GM18508 (cell line): ENCODE measurements around the gene PIP5K1C.
"Not testable (repeated sequence)": the region's sequence is repeated elsewhere in the genome, so short reads cannot be mapped to it uniquely, and the experiment has no call there.

Source experiments
- ATAC-seq: cut with Tn5 transposase; IDR thresholded peaks from one replicate; pipeline ENCODE4 v1.9.1; 2021; ENCODE audit warnings: moderate number of reproducible peaks; ENCODE audit not compliant: insufficient read depth, unreplicated experiment

The PIP5K1C gene

DNA sequence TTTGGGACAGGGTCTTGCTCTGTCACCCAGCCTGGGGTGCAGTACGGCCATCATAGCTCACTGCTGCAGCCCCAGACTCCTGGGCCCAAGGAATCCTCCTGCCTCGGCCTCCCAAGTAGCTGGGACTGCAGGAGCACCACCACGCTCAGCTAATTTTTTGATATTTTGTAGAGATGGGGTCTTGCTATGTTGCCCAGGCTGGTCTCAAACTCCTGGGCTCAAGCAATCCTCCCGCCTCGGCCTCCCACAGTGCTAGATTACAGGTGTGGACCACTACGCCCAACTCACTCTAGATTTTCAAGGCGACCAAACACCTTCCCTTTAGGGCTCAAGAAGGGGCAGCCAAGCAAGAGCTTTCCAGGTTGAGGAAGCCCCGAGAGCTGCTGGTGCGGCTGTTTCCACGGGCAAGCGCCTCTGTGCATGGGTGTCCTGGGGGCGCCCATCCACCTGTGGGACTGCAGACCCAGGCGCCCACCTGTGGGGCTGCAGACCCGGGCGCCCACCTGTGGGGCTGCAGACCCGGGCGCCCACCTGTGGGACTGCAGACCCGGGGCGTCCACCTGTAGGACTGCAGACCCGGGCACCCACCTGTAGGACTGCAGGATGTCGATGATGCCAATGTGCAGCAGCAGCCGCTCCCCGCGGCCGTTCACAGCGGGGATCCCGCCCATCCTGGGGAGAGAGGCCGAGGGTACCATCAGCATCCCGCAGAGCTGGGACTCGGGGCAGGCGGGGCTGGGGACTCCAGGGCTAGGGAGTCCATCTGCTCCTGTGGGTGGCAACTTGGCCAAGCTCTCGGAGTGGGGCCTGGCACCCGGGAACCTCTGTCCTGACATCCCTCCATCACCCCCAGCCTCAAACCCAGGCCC lies 52.0 kb downstream of the PIP5K1C start:
- ATAC-seq, result no peak

DNA sequence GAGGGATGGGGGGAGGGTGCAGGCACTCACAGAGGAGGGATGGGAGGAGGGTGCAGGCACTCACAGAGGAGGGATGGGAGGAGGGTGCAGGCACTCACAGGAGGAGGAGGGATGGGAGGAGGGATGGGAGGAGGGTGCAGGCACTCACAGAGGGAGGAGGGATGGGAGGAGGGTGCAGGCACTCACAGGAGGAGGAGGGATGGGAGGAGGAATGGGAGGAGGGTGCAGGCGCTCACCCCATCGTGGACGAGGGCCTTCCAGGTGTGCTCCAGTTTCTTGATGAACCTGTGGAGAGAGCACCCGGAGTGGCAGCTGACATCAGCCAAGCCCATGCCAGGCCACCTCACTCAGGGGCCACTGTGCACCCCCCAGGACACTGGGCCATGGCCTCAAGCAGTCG lies 53.2 kb downstream of the PIP5K1C start:
- ATAC-seq, result not testable (repeated sequence)

GRCh38 chr19:3646336-3647092 lies 53.8 kb downstream of the PIP5K1C start:
- no peak for ATAC-seq

DNA sequence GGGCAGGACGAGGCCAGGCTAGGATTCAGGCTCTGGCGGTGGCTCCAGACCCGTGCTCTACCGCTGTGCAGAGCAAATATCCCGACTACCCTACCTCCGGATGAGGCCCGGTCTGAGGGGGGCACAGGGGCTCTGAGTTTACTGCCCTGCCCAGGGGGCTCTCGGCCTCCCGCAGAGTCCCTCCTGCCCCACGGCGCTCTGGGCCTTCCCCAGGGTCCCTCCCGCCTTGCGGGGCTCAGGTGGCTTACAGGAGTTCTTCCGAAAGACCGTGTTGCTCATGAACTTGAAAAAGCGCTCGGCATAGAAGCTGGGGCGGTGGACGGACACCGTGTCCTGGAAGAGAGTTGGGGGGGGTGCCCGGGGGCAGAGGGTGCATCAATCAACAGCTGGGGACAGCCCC lies 54.5 kb downstream of the PIP5K1C start:
- ATAC-seq, result no peak

- ATAC-seq, result no peak
These were observed 55.2 kb downstream of the PIP5K1C start for GRCh38 chr19:3645067-3645396.

DNA sequence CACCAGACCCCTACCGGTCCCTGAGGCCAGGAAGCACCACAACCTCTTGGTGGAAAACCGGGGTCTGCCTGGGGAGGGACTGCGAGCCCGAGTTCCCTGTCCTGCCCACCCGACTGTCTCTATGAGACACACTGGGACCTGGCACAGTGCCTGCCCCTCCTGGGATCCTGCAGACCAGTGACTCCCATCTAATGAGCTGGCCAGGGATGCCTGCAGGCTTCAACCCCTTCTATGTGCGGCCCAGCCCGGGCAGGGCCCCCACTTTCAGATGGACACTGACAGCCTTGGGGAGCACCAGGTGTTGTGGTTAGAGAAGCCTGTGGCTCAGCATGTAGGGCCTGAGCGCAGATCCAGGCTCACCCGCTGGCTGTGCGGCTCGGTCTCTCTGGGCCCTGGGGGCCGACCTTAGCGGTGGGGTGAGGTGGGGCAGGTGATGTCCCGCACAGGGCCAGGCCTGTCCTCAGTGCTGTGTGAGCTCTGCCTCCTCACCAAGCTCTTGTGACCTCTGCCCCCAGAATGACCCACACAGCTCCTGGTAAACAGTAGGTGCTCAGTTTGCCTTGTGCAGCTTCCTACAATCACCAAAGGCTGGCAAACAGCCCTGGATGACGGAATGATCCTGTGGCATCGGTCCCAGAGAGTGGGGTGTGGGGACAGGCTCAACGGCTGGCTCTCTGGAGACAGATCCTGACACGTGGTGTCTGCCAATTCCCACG lies 55.8 kb downstream of the PIP5K1C start:
- ATAC-seq, result no peak

DNA sequence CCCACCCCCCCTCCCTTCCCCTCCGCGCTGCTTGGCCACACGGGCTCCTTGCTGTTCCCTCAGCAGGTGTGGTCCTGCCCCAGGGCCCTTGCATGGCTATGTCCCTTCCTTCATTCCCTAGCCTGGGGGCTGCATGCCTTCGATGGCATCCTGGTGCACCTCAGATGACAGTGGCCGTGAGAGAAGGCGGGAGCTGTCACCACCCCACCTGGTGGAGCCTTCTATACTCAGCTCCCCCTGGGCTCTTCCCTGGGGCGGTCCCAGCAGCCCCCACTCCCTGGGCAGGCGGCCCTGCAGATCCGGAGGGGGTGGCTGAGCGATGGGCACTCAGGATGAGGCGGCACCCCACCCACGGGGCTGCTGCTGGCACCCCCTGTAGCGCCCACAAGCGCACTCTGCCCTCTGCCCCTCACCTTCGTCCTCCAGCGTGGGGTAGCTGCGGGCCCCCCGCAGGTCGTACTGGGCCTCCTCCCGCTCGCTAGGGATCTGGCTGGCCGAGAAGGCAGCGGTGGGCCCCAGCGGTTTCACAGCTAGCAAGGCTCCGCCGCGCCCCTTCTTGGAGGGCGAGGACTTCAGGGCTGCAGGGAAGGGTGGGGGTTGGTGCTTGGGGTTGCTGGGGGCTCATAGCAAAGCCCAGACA lies 56.5 kb downstream of the PIP5K1C start:
- no peak for ATAC-seq

DNA sequence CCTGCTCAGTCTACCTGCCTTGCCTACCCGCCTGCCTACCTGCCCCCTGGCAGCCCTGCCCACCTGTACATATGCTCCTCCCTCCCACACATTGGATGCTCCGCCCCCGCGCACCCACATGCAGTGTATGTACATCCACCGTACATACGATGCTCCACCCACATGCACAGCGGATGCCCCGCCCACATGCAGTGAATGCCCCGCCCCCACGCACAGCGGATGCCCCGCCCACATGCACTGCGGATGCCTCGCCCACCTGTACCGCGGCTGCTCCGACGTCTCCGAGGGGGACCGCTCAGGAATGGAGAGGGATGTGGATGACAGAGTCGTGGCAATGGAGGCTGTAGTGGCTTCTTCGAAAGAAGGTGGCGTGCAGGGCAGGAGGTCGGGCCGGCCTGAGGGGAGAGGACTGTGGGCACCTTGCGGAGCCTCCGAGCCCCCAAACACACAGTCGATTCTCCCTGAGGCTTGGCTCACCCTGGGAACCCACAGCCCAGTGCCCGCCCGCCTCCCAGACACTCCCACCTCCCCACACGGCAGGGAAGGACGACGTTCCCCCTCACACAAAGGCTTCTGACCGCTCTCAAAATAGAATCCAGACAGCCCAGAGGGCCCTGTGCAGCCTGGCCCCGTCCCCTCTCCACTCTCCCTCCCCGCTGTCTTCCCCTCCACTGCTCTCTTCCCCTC lies 57.1 kb downstream of the PIP5K1C start:
- no peak for ATAC-seq

GRCh38 chr19:3642296-3642695 lies 58.0 kb downstream of the PIP5K1C start:
- no peak for ATAC-seq

GRCh38 chr19:3641515-3642269 lies 58.6 kb downstream of the PIP5K1C start:
- no peak for ATAC-seq

DNA sequence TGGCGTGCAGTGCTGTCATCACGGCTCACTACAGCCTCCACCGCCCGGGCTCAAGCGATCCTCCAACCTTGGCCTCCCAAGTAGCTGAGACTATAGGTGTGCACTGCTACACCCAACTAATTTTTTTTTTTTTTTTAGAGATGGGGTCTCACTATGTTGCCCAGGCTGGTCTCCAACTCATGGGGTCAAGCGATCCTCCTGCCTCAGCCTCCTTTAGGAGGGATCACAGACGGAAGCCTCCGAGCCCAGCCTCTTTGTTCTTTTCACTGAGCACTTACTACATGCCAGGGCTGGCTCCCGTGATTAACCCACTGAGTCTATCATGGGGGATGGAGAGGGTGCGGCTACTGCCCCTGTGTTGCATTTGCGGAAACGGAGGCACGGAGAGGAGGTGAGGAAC lies 60.8 kb downstream of the PIP5K1C start:
- ATAC-seq, result no peak

DNA sequence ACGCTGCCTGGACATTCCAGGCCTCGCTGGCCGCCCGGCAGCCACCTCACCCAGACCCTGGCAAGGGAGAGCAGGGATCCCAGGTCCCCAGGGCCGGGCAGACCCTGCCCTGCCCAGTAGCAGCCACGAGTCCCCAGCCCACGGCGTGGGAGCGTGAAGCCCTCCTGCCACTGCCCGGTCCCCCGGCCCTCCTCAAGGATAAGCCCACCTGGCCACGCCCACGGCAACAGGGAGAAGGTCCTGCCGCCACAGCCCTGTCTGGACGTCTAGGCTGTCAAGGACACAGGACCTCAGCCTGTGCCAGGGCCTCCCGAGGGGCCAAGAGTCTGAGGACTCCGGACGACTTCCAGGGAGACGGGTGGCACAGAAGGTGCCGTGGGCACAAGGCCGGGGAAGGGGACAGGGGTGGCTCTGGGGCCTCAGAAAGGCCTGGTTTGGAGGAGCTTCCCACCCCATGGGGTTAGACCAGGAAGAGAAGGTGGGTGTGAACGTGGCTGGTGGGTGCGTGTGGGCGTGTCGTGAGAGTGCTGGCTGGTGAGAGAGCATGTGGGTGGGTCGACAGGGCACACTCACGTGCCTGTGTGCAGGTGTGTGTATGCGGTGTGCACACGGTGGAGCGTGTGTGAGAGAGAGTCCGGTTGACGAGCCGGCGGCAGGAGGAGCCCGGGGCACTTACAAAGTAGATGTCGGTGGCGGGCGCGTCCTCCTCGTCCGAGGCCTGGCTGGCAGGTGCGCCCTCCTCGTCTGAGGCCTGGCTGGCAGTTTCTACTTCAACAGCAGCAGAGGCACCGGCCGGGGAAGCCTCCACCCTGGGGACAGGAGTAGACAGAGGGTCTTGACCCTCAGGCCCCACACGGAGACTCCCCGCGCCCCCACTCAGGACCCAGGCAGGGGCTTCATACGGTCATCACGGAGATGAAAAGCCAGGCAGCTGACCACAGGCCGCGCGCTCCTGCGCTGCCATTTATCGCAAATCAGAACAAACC lies 61.8 kb downstream of the PIP5K1C start:
- ATAC-seq, result no peak

- no peak for ATAC-seq
These were observed 62.6 kb downstream of the PIP5K1C start for GRCh38 chr19:3637621-3638020.

GRCh38 chr19:3636962-3637361 lies 63.3 kb downstream of the PIP5K1C start:
- no peak for ATAC-seq

DNA sequence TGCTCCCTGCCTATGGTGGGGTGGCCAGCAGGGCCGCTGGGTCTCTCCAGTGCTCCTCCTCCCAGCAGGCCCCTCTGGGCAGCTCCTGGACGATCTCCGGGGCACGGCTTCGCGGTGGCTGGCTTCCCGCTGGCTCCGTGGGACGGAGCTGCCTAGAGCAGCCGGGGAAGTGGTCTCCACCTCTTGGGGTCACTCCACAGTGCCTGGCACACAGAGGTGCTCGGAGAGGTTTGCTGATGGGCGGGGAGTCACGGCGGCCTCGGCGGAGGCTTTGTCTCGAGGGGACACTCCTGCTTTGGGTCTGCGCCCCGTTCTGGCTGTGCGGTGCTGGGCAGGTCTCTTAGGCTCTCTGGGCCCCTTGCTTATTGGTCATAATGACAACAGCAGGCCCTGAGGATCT lies 63.8 kb downstream of the PIP5K1C start:
- ATAC-seq, result no peak

DNA sequence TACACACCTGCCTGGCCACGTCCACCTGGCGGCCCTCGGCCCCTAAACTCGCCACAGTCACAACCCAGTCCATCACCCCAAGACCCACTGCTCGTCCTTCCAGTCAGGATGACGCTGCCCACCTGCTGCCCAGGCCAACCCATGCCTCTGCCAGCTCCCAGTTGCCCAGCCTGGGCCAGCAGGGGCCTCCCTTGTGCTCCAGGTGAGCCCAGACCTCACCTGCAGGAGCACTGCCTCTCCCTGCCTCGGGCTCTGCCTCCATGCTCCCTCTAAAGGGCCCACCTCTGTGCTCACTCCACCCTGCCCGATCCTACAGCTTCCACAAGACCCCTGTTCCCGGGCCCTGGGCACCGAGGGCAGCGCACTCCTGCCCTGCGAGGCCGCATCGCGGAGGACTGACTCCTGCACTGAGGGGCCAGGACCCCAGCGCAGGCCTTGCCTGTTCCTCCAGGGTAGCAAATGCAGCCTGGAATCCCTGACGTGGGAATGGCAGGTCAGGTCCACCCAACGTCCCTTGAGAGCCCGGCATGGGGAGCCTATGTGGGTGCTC lies 65.7 kb downstream of the PIP5K1C start:
- no peak for ATAC-seq

DNA sequence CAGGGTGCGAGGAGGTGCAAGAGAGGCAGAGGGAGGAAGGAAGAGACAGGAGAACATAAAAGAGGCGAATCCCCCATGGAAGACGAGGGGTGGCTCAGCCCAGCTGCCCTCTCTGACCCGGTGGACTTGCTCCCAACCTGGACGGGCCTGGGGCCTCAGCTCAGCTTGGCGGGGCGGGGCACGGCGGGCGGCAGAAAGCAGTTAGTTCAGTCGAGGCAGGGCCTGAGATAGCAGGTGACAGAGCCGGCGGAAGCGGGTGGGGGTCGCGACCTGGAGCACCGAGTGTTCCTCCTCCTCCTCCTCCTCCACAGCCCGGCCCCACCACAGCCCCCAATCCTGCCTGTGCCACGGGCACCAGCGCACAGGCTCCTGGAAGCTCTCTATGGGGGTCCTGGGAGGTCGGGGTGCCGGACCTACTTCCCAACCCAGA lies 66.7 kb downstream of the PIP5K1C start:
- ATAC-seq, result no peak
